GM13976 (cell line): ENCODE measurements around the gene PLAC9.

Source experiments
- DNase-seq: peaks from one replicate; pipeline ENCODE4 v3.0.0; 2012; ENCODE audit warnings: low spot score
- in situ Hi-C: fragments of 300-500 bp; cut with MboI; formaldehyde crosslinking; loops from one replicate; pipeline ENCODE4 v1.12.0; 2022; ENCODE audit warnings: low sequenced_read_pairs, mixed read lengths, inconsistent platforms; ENCODE audit not compliant: unreplicated experiment
- TF ChIP-seq, protein P1 (sequence below): IDR thresholded peaks from 2 replicates; pipeline ENCODE4 v1.5.1; 2012; ENCODE audit warnings: borderline replicate concordance, mild to moderate bottlenecking; ENCODE audit not compliant: insufficient read depth; ENCODE audit errors: extremely low read depth, missing control alignments, control extremely low read depth

The PLAC9 gene

DNA sequence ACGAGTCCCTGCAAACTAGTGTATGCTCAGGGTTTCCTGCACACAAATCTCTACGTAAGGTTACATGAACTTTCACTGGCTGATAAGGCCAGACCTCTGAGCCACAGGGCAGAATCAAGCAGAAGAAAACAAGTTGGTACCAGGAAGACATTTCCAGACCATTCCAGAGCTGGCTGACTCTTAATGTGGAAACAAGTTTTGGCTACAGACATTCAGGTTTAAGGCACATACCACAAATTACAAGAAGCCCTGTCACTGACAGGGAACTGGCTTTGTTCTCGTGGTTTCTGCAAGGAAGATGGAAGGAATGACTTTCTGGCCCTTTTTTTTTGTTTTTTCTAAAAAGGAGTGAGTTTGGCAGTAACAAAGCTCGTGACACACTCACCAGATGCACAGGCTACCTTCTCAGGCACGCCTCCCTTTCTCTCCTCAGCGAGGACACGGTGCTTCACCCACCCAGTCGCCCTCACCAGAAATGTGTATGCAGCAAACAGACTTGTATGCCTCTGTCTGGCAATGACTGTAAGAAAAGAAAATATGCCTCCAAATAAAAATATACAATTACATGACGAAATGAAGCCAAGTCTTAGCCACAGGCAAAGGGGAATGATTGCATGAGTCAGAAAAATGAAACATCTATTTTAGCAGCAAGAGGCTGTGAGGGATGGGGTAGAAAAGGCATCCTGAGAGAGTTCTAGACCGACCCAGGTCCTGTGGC is 22.6 kb downstream of the PLAC9 start:
- DNase-seq: no peak
- in situ Hi-C loops: loop anchor here (10.0 kb wide), 1 partner anchor 70 kb away; no protein-coding TSS in a partner anchor
- TF ChIP-seq, protein P1, sequence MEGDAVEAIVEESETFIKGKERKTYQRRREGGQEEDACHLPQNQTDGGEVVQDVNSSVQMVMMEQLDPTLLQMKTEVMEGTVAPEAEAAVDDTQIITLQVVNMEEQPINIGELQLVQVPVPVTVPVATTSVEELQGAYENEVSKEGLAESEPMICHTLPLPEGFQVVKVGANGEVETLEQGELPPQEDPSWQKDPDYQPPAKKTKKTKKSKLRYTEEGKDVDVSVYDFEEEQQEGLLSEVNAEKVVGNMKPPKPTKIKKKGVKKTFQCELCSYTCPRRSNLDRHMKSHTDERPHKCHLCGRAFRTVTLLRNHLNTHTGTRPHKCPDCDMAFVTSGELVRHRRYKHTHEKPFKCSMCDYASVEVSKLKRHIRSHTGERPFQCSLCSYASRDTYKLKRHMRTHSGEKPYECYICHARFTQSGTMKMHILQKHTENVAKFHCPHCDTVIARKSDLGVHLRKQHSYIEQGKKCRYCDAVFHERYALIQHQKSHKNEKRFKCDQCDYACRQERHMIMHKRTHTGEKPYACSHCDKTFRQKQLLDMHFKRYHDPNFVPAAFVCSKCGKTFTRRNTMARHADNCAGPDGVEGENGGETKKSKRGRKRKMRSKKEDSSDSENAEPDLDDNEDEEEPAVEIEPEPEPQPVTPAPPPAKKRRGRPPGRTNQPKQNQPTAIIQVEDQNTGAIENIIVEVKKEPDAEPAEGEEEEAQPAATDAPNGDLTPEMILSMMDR: no peak

- TF ChIP-seq, protein P1: no peak
- DNase-seq: no peak
- in situ Hi-C loops: loop anchor here (10.0 kb wide), 1 partner anchor 69 kb away; no protein-coding TSS in a partner anchor
Observed at GRCh38 chr10:80155696-80156215, 23.2 kb downstream of the PLAC9 start.

DNA sequence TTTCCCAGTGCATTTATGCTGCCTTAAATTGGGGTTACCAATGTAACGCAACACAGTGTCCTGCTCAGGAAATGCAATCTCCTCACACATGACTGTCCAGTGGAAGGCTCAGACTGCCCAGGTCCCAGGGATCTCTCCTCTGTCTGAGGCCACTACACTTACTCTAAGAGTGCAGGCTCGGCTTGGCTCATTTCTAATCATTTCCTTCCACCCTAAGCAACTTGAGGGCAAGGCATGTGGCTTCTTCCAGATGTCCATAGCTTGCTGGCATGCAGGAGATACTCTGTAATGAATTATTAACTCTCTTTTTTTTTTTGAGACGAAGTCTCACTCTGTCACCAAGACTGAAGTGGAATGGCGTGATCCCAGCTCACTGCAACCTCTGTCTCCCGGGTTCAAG is 23.7 kb downstream of the PLAC9 start:
- no peak for DNase-seq
- TF ChIP-seq, protein P1: no peak
- in situ Hi-C loops: loop anchor here (10.0 kb wide), 1 partner anchor 69 kb away; no protein-coding TSS in a partner anchor

DNA sequence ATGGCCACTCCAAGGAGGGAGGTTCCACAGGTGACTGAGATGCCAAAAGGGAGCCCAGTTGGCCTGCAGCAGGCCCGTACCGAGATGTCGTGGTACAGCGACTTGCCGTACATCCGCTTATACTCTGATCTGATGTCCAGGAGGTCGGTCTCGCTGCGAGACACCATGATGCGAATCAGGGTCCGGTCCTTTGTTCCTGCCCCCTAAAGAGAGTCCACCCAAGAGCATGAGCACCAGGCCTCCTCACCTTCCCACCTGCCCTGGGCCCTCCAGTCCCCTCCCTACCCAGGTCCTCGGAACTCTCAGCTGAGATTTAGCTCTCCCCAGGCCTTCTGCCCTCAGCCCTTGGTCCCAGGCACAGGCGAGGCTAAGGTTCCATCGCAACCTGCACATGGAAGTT is 25.0 kb downstream of the PLAC9 start:
- no peak for DNase-seq
- in situ Hi-C loops: loop anchor here (10.0 kb wide), 1 partner anchor 67 kb away; no protein-coding TSS in a partner anchor
- TF ChIP-seq, protein P1: no peak

DNA sequence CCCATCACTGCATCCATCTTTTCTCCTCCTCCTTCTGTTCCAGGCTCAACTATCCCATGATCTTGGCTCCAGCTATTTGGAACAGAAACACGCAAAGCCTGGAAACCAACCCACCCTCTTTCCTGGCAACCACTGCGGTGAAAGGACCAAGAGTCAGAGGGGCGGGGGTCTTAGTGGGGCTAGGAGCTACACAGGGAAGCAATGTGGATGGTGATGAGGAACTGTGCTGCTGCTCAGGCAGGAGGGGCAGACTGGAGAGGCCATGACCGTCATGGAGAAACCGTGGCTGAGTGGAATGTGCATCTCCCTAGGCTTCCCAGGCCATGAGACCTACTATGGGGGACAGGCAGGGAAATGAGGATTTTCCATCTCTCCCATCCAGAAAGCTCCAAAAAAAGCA is 25.6 kb downstream of the PLAC9 start:
- in situ Hi-C loops: loop anchor here (10.0 kb wide), 1 partner anchor 67 kb away; no protein-coding TSS in a partner anchor
- DNase-seq: no peak
- TF ChIP-seq, protein P1: no peak

DNA sequence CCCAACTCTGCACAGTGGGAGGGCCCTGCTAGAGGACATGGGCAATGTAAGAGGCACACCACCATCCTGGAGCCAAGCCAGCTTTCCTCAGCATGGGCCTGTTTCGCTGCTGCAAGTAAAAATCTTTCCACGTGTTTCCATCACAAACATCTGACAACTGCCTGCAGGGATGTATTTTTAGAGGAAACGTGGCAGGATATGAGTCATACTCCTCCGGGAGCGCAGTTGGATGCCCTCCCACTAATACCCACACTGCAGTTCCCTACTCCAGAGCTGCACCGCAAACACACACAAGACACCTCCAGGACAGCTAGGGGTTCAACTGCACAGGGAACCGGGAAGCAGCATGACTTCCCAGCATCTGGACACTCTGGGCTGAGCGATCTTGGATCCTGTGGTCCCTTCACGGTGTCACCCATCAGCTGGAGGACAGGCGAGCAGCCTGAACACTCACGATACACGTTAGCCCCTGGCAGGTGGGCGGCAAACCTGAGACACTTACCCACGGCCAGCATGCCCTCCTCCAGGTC is 26.1 kb downstream of the PLAC9 start:
- DNase-seq: no peak
- TF ChIP-seq, protein P1: no peak
- in situ Hi-C loops: loop anchor here (10.0 kb wide), 1 partner anchor 66 kb away; no protein-coding TSS in a partner anchor
